Measurements from ENCODE around the gene GRAMD2A.

The GRAMD2A gene

GRCh38 chr15:72197460-72198355 lies at the start of gene GRAMD2A:
GRAMD2A (minus strand) TSS chr15:72197787.
- peak in 4 of 14 donors; percentile 12 to 69 (median 35) for DNase-seq

- DNase-seq, result no peak
Measured at GRCh38 chr15:72242775-72243370, 45.3 kb upstream of the GRAMD2A start.

DNA sequence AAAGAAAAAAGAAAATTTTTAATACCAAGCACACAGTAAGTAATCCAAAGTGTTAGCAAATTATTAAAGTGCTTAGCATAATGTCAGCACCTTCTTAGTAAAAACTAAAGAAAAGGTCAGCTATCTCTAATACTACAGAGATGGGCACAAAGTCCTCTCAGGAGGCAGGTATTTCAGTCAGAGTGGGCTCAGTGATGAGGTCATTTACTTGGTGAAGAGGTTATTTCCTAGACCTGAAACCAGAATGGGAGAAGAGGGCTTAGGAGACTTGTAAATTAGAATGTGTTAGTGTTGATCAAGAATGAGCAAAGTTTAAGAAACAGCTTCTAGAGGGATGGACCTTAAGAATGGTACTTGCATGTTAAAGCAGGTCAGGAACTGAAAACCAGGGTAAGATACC lies 42.1 kb upstream of the GRAMD2A start:
- no peak for DNase-seq

DNA sequence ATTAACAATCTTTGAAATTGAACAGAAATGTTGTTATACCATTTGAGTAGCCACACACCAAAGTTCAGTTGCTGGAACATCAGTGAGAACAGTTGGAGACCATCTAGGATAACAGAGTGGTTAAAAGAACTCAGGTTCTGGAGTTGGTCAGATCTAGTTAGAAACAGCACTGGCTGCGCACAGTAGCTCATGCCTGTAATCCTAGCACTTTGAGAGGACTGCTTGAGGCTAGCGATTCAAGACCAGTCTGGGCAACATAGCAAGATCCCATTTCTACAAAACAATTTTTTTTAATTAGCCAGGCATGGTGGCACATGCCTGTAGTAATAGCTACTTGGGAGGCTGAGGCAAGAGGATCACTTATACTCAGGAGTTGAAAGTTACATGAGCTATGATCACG lies 41.0 kb upstream of the GRAMD2A start:
- no peak for DNase-seq

- no peak for DNase-seq
Measured at GRCh38 chr15:72237853-72238224, 40.3 kb upstream of the GRAMD2A start.

DNA sequence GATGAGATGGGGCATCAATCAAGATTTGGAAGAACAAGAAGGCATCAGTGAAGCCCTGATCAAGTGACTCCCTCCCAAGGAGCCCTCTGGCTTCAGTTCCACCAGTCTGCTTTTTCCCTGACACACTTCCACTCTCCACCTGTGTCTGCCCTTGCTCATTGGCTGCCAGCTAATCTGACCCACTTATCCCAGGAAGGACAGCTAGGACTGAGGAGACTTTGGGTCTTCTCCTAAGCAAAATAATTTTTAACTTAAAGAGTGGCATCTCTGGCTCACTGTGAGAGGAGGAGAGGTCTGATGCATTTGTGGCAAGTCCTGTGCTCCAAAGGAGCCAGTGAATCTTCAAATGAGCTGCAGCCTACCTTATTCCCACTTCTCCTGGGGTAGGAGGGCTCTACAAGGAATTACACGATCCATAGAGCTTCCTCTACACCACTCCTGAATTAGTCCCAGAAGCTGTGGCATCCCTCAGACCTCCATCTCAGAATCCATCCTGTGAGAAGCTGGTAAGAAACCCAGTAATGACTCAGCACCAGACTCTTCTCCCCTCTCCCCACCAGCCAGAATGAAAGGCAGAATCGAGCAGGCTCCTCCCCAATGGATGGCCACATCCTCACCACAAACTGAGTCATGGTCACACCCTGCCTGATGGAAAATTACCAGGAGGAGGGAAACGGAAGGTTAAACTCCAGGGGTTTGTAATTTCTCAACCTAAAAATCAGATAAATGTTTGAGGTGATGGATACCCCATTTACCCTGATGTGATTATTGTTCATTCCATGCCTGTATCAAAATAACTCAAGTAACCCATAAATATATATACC lies 39.7 kb upstream of the GRAMD2A start:
- DNase-seq, result peak in 3 of 14 donors; percentile 1 to 37 (median 26)

- no peak for DNase-seq
Measured at GRCh38 chr15:72236381-72237003, 38.9 kb upstream of the GRAMD2A start.

GRCh38 chr15:72235298-72235697 lies 37.7 kb upstream of the GRAMD2A start:
- DNase-seq, result no peak

GRCh38 chr15:72233769-72234168 lies 36.2 kb upstream of the GRAMD2A start:
- DNase-seq, result no peak

- DNase-seq, result peak in 1 of 14 donors; percentile 65
Measured at GRCh38 chr15:72231833-72232478, 34.4 kb upstream of the GRAMD2A start.

GRCh38 chr15:72231066-72231832 lies 33.7 kb upstream of the GRAMD2A start, which contains the start of gene PKM:
PKM (minus strand) TSS chr15:72231190; CDS start chr15:72219097, 12,093 bp downstream.
- peak; percentile 53 to 94 (median 85) for DNase-seq

GRCh38 chr15:72230197-72231065 lies 32.8 kb upstream of the GRAMD2A start:
- DNase-seq, result peak; percentile 22 to 92 (median 79)

- DNase-seq, result peak in 2 of 14 donors; percentile 51 to 57
Measured at GRCh38 chr15:72229947-72230196, 32.3 kb upstream of the GRAMD2A start.

- no peak for DNase-seq
Measured at GRCh38 chr15:72229076-72229946, 31.7 kb upstream of the GRAMD2A start.

DNA sequence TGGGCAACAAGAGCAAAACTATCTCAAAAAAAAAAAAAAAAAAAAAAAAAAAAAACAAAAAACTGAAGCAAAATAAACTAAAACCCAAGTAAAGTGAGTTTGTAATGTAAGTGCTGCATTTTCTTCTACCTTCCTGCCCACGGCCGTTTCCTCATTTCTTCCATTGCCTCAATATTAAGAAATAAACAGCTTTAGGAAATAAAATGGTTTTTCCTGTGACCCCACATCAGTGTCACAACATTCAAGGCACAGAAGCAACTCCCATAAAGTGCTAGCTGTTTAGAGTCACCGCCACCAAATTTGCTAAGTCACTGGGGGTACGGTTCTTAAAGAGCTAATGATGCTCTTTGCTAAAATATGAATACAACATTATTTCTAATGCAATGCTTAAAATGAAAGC lies 30.1 kb upstream of the GRAMD2A start:
- no peak for DNase-seq

DNA sequence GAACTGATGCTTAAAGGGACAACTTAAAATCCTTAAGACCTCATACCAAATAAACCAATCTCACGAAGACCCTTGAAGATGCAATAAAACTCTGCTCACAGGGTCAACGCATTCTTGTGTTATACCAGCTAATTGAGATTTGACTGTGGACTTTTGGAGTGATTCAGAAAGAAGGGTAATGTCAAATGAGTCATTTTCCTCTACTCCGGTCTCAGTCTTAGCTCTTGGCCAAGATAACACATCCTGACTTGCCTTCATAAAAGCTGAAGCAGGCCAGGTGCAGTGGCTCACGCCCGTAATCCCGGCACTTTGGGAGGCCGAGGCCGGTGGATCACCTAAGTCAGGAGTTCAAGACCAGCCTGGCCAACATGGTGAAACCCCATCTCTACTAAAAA lies 29.6 kb upstream of the GRAMD2A start:
- peak in 2 of 14 donors; percentile 17 to 26 for DNase-seq

- DNase-seq, result no peak
Measured at GRCh38 chr15:72223278-72223677, 25.7 kb upstream of the GRAMD2A start.

- DNase-seq, result peak in 6 of 14 donors; percentile 11 to 85 (median 22)
Measured at GRCh38 chr15:72222393-72222792, 24.8 kb upstream of the GRAMD2A start.

GRCh38 chr15:72220687-72221086 lies 23.1 kb upstream of the GRAMD2A start:
- peak in 1 of 14 donors; percentile 10 for DNase-seq

Data from C1 segment of cervical spinal cord (tissue), 14 donors.